Tibial artery (tissue), 4 donors: ENCODE results near the gene FAM20B.
A peak's percentile ranks its signal among the peaks of the same experiment; 100 is the strongest.

ENCODE experiments used
- DNase-seq, 2 donors: peaks; one replicate each; pipeline ENCODE4 v3.0.0-alpha.2; 2019
- H3K27ac ChIP-seq, 2 donors: fragments of 200-600 bp; sonication (generic) in 1 of 2; 1 replicate in 1 of 2; 2 replicates in 1 of 2; pipeline ENCODE4 v1.5.1; 2018 to 2019; ENCODE audit warnings: mild to moderate bottlenecking in 1 of 2
- H3K27me3 ChIP-seq, 2 donors: fragments of 200-600 bp; sonication (generic) in 1 of 2; one replicate each; pipeline versions ENCODE4 v1.5.1 to v1.6.0; 2016 to 2019
- H3K36me3 ChIP-seq, 3 donors: fragments of 200-600 bp; sonication (generic) in 2 of 3; one replicate each; pipeline ENCODE4 v1.5.1; 2016 to 2019; ENCODE audit warnings: mild to moderate bottlenecking in 2 of 3
- H3K4me1 ChIP-seq, 4 donors: fragments of 200-600 bp; sonication (generic) in 2 of 4; 1 replicate in 3 of 4; 2 replicates in 1 of 4; pipeline ENCODE4 v1.5.1; 2016 to 2019
- H3K4me3 ChIP-seq, 2 donors: fragments of 200-600 bp; sonication (generic) in 1 of 2; 1 replicate in 1 of 2; 2 replicates in 1 of 2; pipeline ENCODE4 v1.5.1; 2018 to 2019; ENCODE audit warnings: mild to moderate bottlenecking in 2 of 2
- H3K9me3 ChIP-seq, 3 donors: fragments of 200-600 bp; sonication (generic) in 1 of 3; one replicate each; pipeline ENCODE4 v1.5.1; 2016 to 2019
- CTCF ChIP-seq, 2 experiments: fragments of 200-600 bp in 1 of 2; fragments of 450-650 bp in 1 of 2; IDR thresholded peaks; one replicate each; pipeline ENCODE4 v1.5.1; 2017 to 2019; ENCODE audit warnings: antibody characterized with exemption in 2 of 2, mild to moderate bottlenecking in 1 of 2, moderate library complexity in 1 of 2
- intact Hi-C: fragments of 100-400 bp; cut with DNase I; formaldehyde crosslinking; loops from one replicate; pipeline ENCODE4 v1.15.0; 2023; ENCODE audit warnings: low total_unique reads

The FAM20B gene

GRCh38 chr1:179016706-179017382 lies 8.8 kb upstream of the FAM20B start:
- H3K9me3 ChIP-seq = no peaks in the 10 kb centered on the region
- no peak for TF ChIP-seq CTCF (IDR thresholded peaks at IDR 0.05)
- DNase-seq = peak; percentile 91 to 94
- peak overlapping the region; percentile 55 to 76 for H3K27ac ChIP-seq
- H3K4me3 ChIP-seq = no peak overlapping the region
- intact Hi-C loops = no loop called here
- H3K36me3 ChIP-seq = no peaks in the 10 kb centered on the region
- peaks cover 0 to 33% (median 11%) of the 10 kb centered on the region in 4 donors for H3K4me1 ChIP-seq
- no peaks in the 10 kb centered on the region for H3K27me3 ChIP-seq

GRCh38 chr1:179017383-179018326 lies 8.0 kb upstream of the FAM20B start:
- H3K4me1 ChIP-seq = peaks cover 0 to 36% (median 13%) of the 10 kb centered on the region in 4 donors

GRCh38 chr1:179021873-179022272 lies 3.8 kb upstream of the FAM20B start:
- no peaks in the 10 kb centered on the region for H3K27me3 ChIP-seq
- peak overlapping the region in 1 of 2 donors; percentile 48 for H3K27ac ChIP-seq
- H3K4me3 ChIP-seq = peak overlapping the region; percentile 33 to 39
- no peaks in the 10 kb centered on the region for H3K36me3 ChIP-seq
- no peak for TF ChIP-seq CTCF (IDR thresholded peaks at IDR 0.05)
- no peaks in the 10 kb centered on the region for H3K9me3 ChIP-seq
- H3K4me1 ChIP-seq = peaks cover 0 to 36% (median 14%) of the 10 kb centered on the region in 4 donors
- DNase-seq = peak in 1 of 2 donors; percentile 36
- intact Hi-C loops = no loop called here

More at GRCh38 chr1:179017383-179018326, 8.0 kb upstream of the FAM20B start:
- no peak for DNase-seq
- peak overlapping the region; percentile 55 to 76 for H3K27ac ChIP-seq
- no peak overlapping the region for H3K4me3 ChIP-seq
- no peaks in the 10 kb centered on the region for H3K36me3 ChIP-seq
- no peak for TF ChIP-seq CTCF (IDR thresholded peaks at IDR 0.05)
- intact Hi-C loops = no loop called here
- H3K9me3 ChIP-seq = no peaks in the 10 kb centered on the region
- no peaks in the 10 kb centered on the region for H3K27me3 ChIP-seq

- intact Hi-C loops = no loop called here
- TF ChIP-seq CTCF (IDR thresholded peaks at IDR 0.05) = no peak
- no peaks in the 10 kb centered on the region for H3K9me3 ChIP-seq
- no peaks in the 10 kb centered on the region for H3K27me3 ChIP-seq
- no peak overlapping the region for H3K4me3 ChIP-seq
- peaks cover 0 to 33% (median 12%) of the 10 kb centered on the region in 4 donors for H3K4me1 ChIP-seq
- no peak overlapping the region for H3K27ac ChIP-seq
- no peak for DNase-seq
- H3K36me3 ChIP-seq = no peaks in the 10 kb centered on the region
Measured at GRCh38 chr1:179023946-179024650, 1.6 kb upstream of the FAM20B start.
